Neural cell (in vitro differentiated cells): ENCODE results near the gene CENPV. TPM values are rescaled to one million over a fixed set of nuclear protein-coding genes. Genes with fewer than 3 reads are reported as not detected.

Experiments
- H2AFZ ChIP-seq: fragments of 200-600, 300-800 bp; sonication (generic), shearing (Covaris generic); 2 replicates; pipeline ENCODE4 v1.6.0; 2014; ENCODE audit warnings: low read depth, mild to moderate bottlenecking, antibody characterized with exemption, low read length, moderate library complexity
- H3F3A ChIP-seq: fragments of 200-600 bp; shearing (Covaris generic); 2 replicates; pipeline ENCODE4 v1.6.1; 2016; ENCODE audit warnings: mild to moderate bottlenecking, moderate library complexity, mixed read lengths, antibody characterized with exemption, low read length; ENCODE audit not compliant: insufficient read depth, poor library complexity, severe bottlenecking
- H3K27ac ChIP-seq: fragments of 200-600, 300-800 bp; sonication (generic), shearing (Covaris generic); 2 replicates; pipeline ENCODE4 v1.5.1; 2014; ENCODE audit warnings: mild to moderate bottlenecking, low read length, moderate library complexity
- H3K27me3 ChIP-seq: fragments of 300-800, 200-600 bp; sonication (generic), shearing (Covaris generic); 2 replicates; pipeline ENCODE4 v1.6.0; 2014; ENCODE audit warnings: mild to moderate bottlenecking, low read depth, low read length, moderate library complexity; ENCODE audit not compliant: insufficient read depth
- H3K36me3 ChIP-seq: fragments of 300-800, 200-600 bp; sonication (generic), shearing (Covaris generic); 2 replicates; pipeline ENCODE4 v1.5.1; 2014; ENCODE audit warnings: mild to moderate bottlenecking, antibody characterized with exemption, low read length, moderate library complexity; ENCODE audit not compliant: insufficient read depth
- H3K4me2 ChIP-seq: fragments of 300-800, 200-600 bp; sonication (generic), shearing (Covaris generic); 2 replicates; pipeline ENCODE4 v1.6.0; 2014; ENCODE audit warnings: mild to moderate bottlenecking, low read length
- H3K4me3 ChIP-seq: fragments of 300-800, 200-600 bp; sonication (generic), shearing (Covaris generic); 2 replicates; pipeline ENCODE4 v1.5.1; 2014; ENCODE audit warnings: mild to moderate bottlenecking, low read length, moderate library complexity
- H3K79me2 ChIP-seq: fragments of 200-600 bp; shearing (Covaris generic); replicated peaks from 2 replicates; pipeline ENCODE4 v1.6.0; 2014; ENCODE audit warnings: mild to moderate bottlenecking, low read length, moderate library complexity; ENCODE audit not compliant: insufficient read depth
- H3K9ac ChIP-seq: fragments of 300-800, 200-600 bp; sonication (generic), shearing (Covaris generic); 2 replicates; pipeline ENCODE4 v1.6.1; 2016; ENCODE audit warnings: mild to moderate bottlenecking, low read length, mixed read lengths
- H3K9me2 ChIP-seq: fragments of 200-600 bp; shearing (Covaris generic); 2 replicates; pipeline ENCODE4 v1.6.1; 2016; ENCODE audit warnings: mild to moderate bottlenecking, low read length, mixed read lengths; ENCODE audit not compliant: insufficient read depth
- H3K9me3 ChIP-seq: fragments of 200-600, 300-800 bp; sonication (generic), shearing (Covaris generic); 2 replicates; pipeline ENCODE4 v1.6.1; 2016; ENCODE audit warnings: mild to moderate bottlenecking, mixed run types, low read length, moderate library complexity, mixed read lengths
- H4K20me1 ChIP-seq: fragments of 200-600 bp; shearing (Covaris generic); 2 replicates; pipeline ENCODE4 v1.6.1; 2016; ENCODE audit warnings: mild to moderate bottlenecking, mixed run types; ENCODE audit not compliant: insufficient read depth
- CTCF ChIP-seq: fragments of 450-650 bp; IDR thresholded peaks from 2 replicates; pipeline ENCODE4 v1.5.1; 2014; ENCODE audit warnings: antibody characterized with exemption, mild to moderate bottlenecking, moderate library complexity; ENCODE audit not compliant: poor library complexity, severe bottlenecking
- EP300 ChIP-seq: fragments of 450-650 bp; conservative IDR thresholded peaks from 2 replicates; pipeline ENCODE4 v1.6.1; 2014; ENCODE audit warnings: antibody characterized with exemption, mild to moderate bottlenecking, moderate library complexity; ENCODE audit not compliant: poor library complexity, severe bottlenecking
- EZH2 ChIP-seq: fragments of 200-600, 300-800 bp; shearing (Covaris generic), sonication (generic); IDR thresholded peaks from 2 replicates; pipeline ENCODE4 v1.6.1; 2014; ENCODE audit warnings: antibody characterized with exemption, low read length, borderline replicate concordance, mild to moderate bottlenecking; ENCODE audit not compliant: insufficient read depth, poor library complexity, severe bottlenecking
- MXI1 ChIP-seq: fragments of 450-650 bp; conservative IDR thresholded peaks from 2 replicates; pipeline ENCODE4 v1.6.1; 2014; ENCODE audit warnings: antibody characterized with exemption, mild to moderate bottlenecking; ENCODE audit not compliant: poor library complexity, severe bottlenecking
- POLR2AphosphoS5 ChIP-seq: IDR thresholded peaks from 2 replicates; pipeline ENCODE4 v1.6.1; 2012
- RAD21 ChIP-seq: fragments of 450-650 bp; conservative IDR thresholded peaks from 2 replicates; pipeline ENCODE4 v1.6.1; 2014; ENCODE audit warnings: antibody characterized with exemption, mild to moderate bottlenecking, moderate library complexity
- REST ChIP-seq: IDR thresholded peaks from 2 replicates; pipeline ENCODE4 v1.6.1; 2012; ENCODE audit warnings: borderline replicate concordance
- SMC3 ChIP-seq: fragments of 450-650 bp; conservative IDR thresholded peaks from 2 replicates; pipeline ENCODE4 v1.6.1; 2014; ENCODE audit warnings: antibody characterized with exemption, mild to moderate bottlenecking, moderate library complexity; ENCODE audit not compliant: poor library complexity
- TAF1 ChIP-seq: IDR thresholded peaks from 2 replicates; pipeline ENCODE4 v1.6.1; 2012; ENCODE audit warnings: low read depth
- polyA plus RNA-seq: library from polyadenylated mRNA; depleted of rRNA; stranded (reverse); fragments of >200 nt; gene quantifications from 2 replicates; pipeline ENCODE4 v1.2.3, GENCODE V29; 2014

Gene CENPV
- polyA plus RNA-seq, 1 donor from 2014 or later, result 291 TPM

GRCh38 chr17:16327018-16327417 is 26.3 kb downstream of the CENPV start:
- H3K4me3 ChIP-seq, result no peak overlapping the region
- no peaks in the 10 kb centered on the region for H3K9me3 ChIP-seq
- no peaks in the 10 kb centered on the region for H3K79me2 ChIP-seq
- no peak overlapping the region for H3K9ac ChIP-seq
- H3F3A ChIP-seq, result no peaks in the 10 kb centered on the region
- no peak overlapping the region for H3K4me2 ChIP-seq
- no peaks in the 10 kb centered on the region for H4K20me1 ChIP-seq
- H3K9me2 ChIP-seq, result no peaks in the 10 kb centered on the region
- H3K27me3 ChIP-seq, result no peaks in the 10 kb centered on the region
- no peak overlapping the region for H3K27ac ChIP-seq
- peaks cover 11% of the 10 kb centered on the region for H3K36me3 ChIP-seq
- no peak overlapping the region for H2AFZ ChIP-seq
- no peak for TF ChIP-seq RAD21
- TF ChIP-seq SMC3, result no peak
- no peak for TF ChIP-seq CTCF
- no peak for TF ChIP-seq REST
- TF ChIP-seq EZH2, result no peak
- no peak for TF ChIP-seq POLR2AphosphoS5
- no peak for TF ChIP-seq TAF1
- no peak for TF ChIP-seq EP300
- no peak for TF ChIP-seq MXI1

GRCh38 chr17:16325964-16326363 is 27.3 kb downstream of the CENPV start:
- no peak overlapping the region for H3K27ac ChIP-seq
- no peaks in the 10 kb centered on the region for H3K27me3 ChIP-seq
- no peaks in the 10 kb centered on the region for H3K9me3 ChIP-seq
- H3F3A ChIP-seq, result no peaks in the 10 kb centered on the region
- H3K4me2 ChIP-seq, result no peak overlapping the region
- TF ChIP-seq EZH2 (no peak), SMC3 (no peak), TAF1 (no peak), RAD21 (no peak), EP300 (no peak)
- no peak overlapping the region for H3K4me3 ChIP-seq
- H4K20me1 ChIP-seq, result no peaks in the 10 kb centered on the region
- H3K79me2 ChIP-seq, result no peaks in the 10 kb centered on the region
- no peaks in the 10 kb centered on the region for H3K9me2 ChIP-seq
- H2AFZ ChIP-seq, result no peak overlapping the region
- H3K9ac ChIP-seq, result no peak overlapping the region
- peaks cover 11% of the 10 kb centered on the region for H3K36me3 ChIP-seq
